HG02759 (cell line): ENCODE measurements around the gene KSR2.

ENCODE experiments used
- ATAC-seq: cut with Tn5 transposase; IDR thresholded peaks from one replicate; pipeline ENCODE4 v1.9.1; 2021; ENCODE audit warnings: mild to moderate bottlenecking, moderate library complexity; ENCODE audit not compliant: unreplicated experiment

KSR2 gene

DNA sequence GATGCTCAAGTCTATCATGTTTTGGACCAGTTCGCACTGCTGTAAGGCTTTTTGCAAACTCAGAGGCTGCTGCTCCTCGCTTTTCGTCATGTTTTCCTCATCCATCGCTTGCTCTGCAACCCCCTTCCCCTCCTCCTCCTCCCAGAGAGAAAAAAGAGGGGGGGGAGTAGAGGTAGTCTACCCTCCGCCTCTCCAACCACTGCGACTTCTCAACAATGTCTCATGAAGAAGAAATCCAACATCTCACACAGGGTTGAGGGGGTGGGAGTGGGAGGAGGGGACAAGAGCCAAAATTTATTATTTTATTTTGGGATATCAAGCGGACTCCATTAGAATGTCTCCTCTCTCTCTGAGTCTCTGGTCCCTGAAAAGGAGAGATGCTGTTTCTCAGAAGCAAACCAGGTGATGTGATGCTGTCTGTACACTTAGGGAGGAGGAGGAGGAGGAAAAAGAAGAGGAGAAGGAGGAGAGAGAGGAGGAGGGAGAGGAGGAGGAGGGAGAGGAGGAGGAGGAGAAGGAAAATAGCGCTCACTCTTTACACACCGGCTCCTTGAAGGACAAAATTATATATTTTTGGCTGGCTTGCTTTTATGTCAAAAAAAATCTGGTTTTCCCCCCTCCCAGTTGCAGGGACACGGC lies 520 bp downstream of the KSR2 start:
- no peak for ATAC-seq

DNA sequence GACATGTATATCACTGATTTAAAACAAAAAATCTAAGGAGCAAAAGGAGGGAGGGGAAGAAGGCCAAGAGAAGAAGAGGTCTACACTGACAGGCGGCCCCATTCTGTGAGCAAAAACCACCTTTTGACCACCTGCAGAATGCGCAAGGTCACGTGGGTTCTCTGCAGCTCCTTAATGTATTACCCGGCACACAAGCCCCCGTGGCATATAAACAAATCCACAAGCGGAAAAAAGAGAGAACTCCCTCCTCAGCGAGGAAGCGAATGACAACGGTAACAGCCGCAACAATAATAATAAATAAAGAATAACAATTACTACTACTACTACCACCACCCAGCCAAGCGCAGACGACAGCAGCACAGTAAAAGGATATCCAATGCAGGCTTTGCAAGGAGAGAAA lies 1.3 kb downstream of the KSR2 start:
- ATAC-seq = no peak

DNA sequence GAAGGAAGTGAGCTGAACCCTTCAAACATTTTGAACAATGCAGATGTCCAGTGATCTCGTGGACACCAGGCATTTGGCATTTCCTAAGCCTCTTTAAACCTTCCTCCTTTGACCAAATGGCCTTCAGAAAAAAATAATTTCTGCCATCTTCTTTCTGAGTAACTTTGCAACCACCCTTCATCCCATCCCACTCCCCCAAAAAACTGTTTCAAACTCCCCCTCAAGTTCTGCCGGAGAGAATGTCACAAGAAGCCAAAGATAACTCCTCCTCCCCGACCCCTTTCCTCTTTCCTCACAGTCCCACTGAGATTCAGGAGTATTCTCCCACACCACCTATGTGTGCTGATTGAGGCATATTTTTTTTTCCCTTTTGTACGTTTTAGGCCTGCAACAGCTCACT lies 1.7 kb downstream of the KSR2 start:
- no peak for ATAC-seq

DNA sequence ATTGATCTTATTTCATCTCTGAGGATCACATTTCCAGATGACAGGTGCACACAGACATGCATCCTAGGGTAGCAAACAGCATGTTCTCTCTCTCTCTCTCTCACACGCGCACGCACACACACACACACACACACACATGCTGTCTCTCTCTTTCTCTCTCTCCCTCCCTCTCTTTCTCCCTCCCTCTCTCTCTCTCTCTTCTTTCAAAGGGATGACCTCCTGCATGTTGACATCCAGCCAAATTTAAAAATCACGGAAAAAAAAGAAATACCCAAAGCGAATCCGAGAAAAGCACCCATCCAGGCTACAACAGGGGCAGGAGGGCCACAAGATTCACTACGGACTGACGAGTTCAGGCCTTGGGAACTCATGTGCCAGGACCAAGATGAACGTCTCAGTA lies 2.3 kb downstream of the KSR2 start:
- no peak for ATAC-seq

GRCh38 chr12:117963836-117964235 lies 5.0 kb downstream of the KSR2 start:
- ATAC-seq = no peak

- no peak for ATAC-seq
Observed at GRCh38 chr12:117936722-117937484, 31.9 kb downstream of the KSR2 start.

- no peak for ATAC-seq
Observed at GRCh38 chr12:117933545-117933944, 35.2 kb downstream of the KSR2 start.

DNA sequence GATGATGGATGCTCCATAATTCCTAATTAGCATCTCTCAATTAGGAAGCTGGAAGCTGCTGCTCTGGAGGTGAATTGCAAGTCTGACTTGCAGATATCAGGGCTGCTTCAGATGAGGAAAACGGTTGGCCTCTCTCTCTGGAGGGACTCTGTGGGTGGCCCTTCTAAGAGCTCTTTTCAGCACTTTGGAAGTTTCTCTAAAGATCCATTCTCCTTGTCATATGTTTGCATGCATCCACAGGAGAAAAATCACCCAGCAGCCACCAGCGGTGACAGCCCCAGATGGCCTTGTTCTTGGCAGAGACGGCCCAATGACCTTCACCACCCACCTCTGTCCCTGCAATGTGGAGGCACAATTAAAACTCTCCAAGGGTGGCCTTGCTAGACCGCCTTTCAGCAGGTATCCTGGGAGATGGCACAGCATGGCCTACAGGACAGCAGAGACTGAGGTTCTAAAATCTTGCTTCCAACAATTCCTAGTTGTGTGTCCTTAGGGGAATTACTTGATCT lies 42.3 kb downstream of the KSR2 start:
- no peak for ATAC-seq

- no peak for ATAC-seq
Observed at GRCh38 chr12:117921929-117922777, 46.6 kb downstream of the KSR2 start.

- ATAC-seq = no peak
Observed at GRCh38 chr12:117919479-117919878, 49.3 kb downstream of the KSR2 start.

DNA sequence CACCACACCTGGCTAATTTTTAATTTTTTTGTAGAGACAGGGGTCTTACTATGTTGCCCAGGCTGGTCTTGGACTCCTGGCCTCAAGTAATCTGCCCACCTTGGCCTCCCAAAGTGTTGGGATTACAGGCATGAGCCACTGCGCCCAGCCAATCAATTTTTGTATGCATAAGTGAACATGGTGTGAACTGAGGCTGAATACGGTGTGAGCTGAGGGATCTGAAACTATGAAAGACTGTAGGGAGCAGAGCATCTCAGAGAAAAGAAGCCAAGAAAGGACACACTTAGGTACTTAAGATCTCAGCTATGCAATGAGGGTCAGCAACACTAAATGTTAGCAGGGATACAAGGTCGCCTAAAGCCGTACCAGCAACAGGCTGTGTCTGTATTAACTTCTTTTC lies 54.1 kb downstream of the KSR2 start:
- no peak for ATAC-seq

GRCh38 chr12:117912756-117913155 lies 56.0 kb downstream of the KSR2 start:
- ATAC-seq = no peak

DNA sequence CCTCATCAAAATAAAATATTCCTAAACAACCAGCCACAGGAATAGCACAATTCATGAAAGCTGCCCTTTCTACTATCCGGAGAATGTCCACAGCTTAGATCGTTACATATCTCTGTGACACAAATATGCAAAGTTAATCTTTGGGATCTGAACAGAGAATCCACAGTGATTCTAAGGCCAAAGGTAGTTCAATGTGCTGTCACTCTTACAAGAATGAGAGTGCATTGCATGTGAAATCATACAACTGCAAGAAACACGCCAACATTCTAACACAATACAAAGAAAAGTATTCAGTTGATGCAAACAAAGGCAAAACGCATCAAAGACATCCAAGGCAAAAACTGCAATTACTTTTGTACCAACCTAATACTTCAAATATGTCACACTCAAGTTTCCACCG lies 60.4 kb downstream of the KSR2 start:
- ATAC-seq = no peak

- no peak for ATAC-seq
Observed at GRCh38 chr12:117907108-117907689, 61.6 kb downstream of the KSR2 start.

GRCh38 chr12:117904051-117904450 lies 64.7 kb downstream of the KSR2 start:
- ATAC-seq = no peak

- ATAC-seq = no peak
Observed at GRCh38 chr12:117903110-117903840, 65.5 kb downstream of the KSR2 start.

DNA sequence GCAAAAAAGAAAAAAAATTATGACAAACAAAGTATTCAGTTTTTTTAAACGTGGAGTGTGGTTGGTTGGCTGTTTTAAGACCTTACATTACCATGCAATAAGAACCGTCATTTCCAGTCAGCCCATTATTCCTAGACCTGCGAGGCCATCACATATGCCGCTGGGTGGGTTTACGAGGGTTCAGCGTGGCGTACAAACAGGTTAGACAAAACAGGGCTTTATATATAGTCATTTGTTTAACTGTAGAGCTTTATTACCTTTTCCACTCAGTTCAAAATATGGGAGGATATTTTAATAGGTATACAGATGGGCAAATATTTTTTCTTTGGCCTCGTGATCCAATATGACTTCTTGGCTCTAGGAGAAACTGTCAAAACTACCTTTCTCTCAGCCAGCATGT lies 67.2 kb downstream of the KSR2 start:
- no peak for ATAC-seq

- ATAC-seq = no peak
Observed at GRCh38 chr12:117900561-117900960, 68.2 kb downstream of the KSR2 start.

- no peak for ATAC-seq
Observed at GRCh38 chr12:117897372-117898161, 71.2 kb downstream of the KSR2 start.

DNA sequence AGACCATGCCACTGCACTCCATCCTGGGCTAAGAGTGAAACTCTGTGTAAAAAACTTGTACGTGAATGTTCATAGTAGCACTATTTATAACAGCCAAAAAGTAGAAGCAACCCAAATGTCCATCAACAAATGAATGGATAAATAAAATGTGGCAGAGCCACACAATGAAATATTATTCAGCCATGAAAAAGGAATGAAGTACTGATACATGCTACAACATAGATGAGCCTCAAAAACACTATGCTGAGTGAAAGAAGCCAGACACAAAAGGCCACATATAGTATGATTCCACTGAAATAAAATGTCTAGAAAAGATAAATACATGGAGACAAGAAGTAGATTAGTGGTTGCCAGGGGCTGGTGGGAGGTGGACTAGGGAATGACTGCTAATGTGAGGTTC lies 72.8 kb downstream of the KSR2 start:
- ATAC-seq = no peak
